ENCODE data around the gene CHST11.

CHST11 gene

GRCh38 chr12:104613372-104613771, 156.6 kb downstream of the CHST11 start:
- peak; percentile 27 for DNase-seq

GRCh38 chr12:104615048-104615561, 158.4 kb downstream of the CHST11 start:
- no peak for DNase-seq

DNA sequence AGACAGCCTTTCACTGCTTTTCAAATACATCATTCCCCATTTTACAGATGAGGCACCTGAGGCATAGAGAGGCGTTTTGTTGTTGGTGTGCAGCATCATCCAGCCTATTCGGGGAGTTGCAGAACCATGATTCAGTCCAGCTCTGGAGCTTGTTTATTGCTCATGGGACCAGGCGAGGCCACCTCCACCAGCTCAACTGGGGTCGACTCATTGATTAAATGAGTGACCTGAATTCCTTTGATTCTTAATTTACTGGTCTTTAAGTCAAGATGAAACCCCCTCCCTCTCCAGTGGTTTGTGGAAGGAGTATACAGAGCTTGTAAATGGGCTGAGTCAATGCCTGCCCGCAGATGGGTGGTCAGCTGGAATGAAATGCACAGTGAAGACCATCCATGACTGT, 161.9 kb downstream of the CHST11 start:
- no peak for DNase-seq

- no peak for DNase-seq
These were observed 162.6 kb downstream of the CHST11 start for GRCh38 chr12:104619305-104619704.

DNA sequence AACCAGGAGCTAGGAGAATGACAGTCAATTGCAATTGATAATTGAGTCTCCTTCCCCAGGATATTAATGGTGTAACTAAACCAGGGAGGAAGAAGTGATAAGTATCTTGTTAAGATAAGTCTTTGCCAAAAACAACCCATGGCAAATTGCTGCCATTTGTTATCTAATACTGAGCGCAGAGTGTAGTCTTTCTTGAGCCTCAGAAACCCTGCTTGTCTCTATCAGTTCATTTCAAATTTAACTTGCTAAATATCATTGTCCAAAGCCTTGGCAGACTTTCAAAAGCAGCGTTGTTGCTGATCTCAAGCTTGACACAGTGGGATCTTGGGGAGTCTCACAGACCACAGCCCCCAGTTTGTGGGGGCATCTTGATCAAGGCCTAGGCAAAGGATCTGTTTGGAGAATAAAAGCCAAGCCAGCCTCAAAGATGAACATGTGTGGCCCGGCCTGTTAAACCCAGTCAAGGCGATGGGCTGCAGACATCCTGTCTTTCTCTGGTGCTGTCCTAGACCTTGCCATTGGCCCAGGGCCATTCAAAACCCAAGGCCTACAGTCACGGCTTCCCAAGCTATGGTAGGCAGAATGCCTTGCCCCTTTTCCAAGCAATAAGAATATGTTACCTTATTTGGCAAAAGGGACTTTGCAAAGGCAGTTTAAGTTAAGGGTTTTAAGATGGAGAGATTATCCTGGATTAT, 164.2 kb downstream of the CHST11 start:
- no peak for DNase-seq

- no peak for DNase-seq
These were observed 166.2 kb downstream of the CHST11 start for GRCh38 chr12:104622928-104623327.

GRCh38 chr12:104623883-104624282, 167.1 kb downstream of the CHST11 start:
- DNase-seq, result no peak

- DNase-seq, result no peak
These were observed 167.8 kb downstream of the CHST11 start for GRCh38 chr12:104624529-104624928.

DNA sequence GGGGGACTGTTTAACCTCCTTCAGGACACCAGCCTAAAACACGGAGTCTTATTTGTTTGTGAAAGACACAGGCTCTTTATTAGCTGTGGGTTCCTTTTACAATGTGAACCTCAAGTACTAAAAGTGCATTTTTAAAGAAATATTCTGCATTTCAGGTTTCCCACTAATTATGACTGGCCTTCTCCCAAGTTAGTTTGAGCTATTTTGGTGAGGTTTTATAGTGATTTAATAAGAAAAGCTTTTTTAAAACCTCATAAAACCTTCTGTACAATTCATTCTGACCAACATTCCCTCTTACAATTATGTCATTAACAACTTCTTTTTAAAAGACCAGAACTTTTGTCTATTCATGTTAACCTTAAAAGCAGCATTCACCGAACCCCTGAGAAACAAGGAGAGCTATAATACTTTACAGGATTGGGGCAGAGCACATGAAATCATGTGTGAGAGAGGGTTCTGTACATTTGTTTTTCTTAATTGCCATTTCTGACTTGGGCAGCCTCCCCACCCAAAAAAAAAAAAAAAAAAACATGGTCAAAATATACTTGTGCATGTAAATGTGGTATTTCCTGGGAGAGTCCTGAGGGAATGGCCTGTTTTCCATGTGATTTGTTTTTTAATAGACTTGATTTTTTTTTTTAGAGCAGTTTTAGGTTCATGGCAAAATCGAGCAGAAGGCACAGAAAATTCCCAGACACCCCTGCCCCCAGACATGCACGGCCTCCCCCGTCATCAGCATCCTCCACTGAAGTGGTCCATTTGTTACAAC, 169.5 kb downstream of the CHST11 start:
- DNase-seq, result no peak

DNA sequence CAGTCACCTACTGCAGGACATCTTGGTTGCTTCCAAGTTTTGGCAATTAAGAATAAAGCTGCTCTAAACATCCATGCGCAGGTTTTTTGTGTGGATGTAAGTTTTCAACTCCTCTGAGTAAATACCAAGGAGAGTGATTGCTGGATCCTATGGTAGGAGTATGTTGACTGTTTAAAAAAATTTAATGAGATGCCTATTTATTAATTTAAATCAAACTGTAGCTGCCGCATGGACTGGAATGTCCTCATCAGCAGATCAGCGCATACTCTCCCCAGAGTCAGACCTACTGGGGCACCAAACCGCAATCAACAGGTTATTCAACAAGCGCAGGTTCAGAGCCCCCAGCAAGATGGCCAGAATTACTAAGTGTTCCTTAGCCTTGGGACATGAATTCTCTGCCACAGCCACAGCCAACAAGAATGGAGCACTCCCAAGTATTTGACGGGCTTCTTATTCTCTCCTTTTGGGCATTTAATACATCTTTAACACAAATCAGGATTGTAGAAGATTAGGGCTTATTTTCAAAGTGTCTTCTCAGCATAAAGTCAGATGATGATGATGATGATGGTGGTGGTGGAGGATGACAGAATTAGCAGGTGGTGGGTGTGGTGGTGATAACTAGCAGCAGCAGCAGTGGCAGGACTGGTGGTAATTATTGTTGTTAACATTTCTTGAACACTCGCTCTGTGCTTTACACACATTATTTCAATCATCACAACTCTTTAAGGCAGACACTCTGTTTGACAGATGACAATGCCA, 170.7 kb downstream of the CHST11 start:
- no peak for DNase-seq

DNA sequence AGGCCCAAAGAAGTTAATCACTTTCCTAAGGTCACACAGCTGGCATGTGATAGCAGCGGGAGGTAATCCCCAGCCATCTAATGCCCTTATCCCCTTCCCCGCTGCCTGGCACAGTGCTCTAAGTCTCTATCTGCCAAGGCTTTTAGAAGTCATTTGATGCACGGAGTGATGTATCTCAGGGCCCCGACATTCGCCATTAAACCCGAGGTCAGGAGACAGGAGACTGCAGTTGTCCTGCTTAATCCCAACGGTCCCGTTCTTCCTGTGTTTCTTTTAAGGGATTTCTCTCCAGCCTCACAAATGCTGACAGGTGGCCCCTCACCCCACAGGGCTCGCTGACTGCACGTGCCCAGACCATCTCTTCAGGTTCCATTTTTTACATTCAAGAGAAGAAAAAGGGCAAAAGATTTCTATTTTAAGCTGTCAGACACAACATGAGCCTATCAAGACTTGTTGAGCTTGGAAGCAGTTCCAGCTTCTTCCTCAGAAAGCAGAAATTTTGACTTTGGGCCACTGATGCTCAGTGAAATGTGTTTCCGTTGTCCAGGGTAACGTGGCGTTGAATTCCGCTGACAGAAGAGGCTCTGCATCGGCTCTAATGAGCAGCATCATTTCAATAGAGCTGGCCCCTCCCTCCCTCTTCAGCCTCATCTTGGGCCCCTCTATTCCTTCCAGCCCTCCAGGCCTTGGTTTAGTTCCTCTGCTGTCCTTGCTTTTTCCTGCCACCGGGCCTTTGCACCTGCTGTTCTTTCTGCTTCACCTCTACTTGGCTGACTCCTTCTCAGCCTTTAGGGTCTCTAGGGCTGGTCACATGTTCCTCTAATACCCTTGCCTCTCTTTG, 171.5 kb downstream of the CHST11 start:
- DNase-seq, result no peak

DNA sequence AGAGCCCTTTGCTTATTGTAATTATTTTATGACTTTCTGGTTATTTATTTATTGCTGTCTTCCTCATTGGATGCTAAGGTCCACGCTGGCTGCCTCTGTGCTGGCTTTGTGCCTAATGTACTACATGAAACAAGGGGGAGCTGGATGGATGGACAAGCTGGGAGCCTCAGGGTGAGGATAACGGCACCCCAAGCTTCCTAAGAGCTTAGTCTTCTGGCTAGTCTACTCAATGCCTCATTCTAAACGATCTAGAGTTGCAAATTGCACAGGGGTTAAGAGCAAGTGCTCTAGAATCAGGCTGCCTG, 172.0 kb downstream of the CHST11 start:
- DNase-seq, result no peak

DNA sequence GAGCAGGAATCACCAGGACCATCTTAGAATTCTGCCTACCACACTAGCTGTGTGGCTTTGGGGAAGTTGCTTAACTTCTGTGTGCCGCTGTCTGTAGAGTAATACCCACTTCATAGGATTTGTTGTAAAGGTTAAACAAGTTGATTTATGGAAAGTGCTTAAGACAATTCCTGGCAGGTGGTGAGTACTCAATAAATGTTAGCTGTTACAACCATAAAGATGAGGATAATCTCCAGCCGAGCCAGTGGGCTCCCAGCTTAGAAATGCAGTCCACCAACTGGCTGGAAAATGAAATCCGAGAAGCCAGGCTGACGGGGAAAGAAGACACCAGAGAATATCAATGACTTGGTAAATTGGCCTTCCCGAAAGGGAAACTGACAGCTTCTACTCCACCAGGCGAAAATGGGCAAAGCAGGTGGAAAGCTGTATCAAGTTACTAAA, 173.5 kb downstream of the CHST11 start:
- no peak for DNase-seq

- DNase-seq, result no peak
These were observed 175.1 kb downstream of the CHST11 start for GRCh38 chr12:104631867-104632266.

- no peak for DNase-seq
These were observed 176.0 kb downstream of the CHST11 start for GRCh38 chr12:104632724-104633201.

DNA sequence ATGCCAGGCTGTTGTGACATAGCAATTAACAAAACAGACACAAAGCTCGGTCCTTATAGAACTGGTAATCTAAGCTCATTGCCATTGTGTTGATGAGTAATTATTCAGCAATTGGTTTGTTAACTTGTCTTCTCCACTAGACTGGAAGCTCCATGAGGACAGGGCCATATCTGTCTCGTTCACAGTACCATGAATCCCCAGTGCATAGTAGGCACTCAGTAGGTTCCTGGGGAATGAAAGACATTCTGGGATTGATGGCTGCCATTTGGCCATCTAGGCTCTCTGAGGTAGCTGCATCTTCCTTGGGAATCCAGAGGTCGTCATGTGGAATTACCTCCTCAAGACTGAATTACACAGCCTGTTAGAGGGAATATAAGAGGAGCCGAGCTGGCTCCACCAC, 177.3 kb downstream of the CHST11 start:
- no peak for DNase-seq

DNA sequence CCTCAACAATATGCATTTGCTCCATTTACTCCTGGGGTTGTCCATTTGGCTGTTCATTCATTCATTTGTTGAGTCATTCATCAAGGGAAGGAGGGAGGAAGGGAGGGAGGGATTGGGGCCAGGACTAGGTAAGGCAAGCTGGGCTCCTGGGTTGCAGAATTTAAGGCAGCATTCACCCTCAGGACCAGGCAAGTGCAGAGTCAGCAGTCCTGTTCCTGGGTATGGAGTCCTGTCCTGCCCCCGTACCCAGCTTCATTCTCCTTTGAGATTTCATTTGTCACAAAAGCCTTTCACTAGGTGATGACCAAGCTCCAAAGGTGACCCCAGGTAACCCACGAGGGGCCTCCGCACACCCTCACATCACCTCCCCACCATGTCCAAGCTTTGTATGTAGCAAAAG, 178.1 kb downstream of the CHST11 start:
- DNase-seq, result no peak

- DNase-seq, result no peak
These were observed 179.0 kb downstream of the CHST11 start for GRCh38 chr12:104635607-104636343.

DNA sequence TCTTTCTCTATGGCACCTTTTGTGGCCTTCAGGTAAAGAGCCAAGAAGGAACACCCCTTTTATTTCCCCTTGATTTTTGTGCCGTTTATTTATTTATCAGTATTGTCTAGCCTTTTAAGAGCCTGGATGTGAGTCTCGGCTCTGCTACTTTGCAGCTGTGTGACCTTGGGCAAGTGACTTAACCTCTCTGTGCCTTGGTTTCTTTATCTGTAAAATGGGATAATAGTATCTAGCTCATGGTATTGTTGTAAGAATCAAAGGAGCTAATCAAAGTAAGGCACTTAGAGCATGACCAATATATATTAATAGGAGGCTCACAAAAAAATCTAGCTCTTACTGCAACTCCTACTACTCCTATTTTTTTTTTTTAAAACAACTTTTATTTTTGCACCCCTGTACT, 179.7 kb downstream of the CHST11 start:
- DNase-seq, result no peak

GRCh38 chr12:104637604-104638003, 180.9 kb downstream of the CHST11 start:
- DNase-seq, result peak; percentile 58

GRCh38 chr12:104638218-104638850, 181.6 kb downstream of the CHST11 start:
- DNase-seq, result peak; percentile 46

Data from suppressor macrophage treated with lipopolysaccharide for 4 hours (primary cell).